SHP77 (cell line): ENCODE measurements around the gene PAM16.

ENCODE experiments used
- DNase-seq, 2 experiments: peaks; one replicate each; lab custom pipeline; 2025; lab: John Stamatoyannopoulos, UW

Gene PAM16

DNA sequence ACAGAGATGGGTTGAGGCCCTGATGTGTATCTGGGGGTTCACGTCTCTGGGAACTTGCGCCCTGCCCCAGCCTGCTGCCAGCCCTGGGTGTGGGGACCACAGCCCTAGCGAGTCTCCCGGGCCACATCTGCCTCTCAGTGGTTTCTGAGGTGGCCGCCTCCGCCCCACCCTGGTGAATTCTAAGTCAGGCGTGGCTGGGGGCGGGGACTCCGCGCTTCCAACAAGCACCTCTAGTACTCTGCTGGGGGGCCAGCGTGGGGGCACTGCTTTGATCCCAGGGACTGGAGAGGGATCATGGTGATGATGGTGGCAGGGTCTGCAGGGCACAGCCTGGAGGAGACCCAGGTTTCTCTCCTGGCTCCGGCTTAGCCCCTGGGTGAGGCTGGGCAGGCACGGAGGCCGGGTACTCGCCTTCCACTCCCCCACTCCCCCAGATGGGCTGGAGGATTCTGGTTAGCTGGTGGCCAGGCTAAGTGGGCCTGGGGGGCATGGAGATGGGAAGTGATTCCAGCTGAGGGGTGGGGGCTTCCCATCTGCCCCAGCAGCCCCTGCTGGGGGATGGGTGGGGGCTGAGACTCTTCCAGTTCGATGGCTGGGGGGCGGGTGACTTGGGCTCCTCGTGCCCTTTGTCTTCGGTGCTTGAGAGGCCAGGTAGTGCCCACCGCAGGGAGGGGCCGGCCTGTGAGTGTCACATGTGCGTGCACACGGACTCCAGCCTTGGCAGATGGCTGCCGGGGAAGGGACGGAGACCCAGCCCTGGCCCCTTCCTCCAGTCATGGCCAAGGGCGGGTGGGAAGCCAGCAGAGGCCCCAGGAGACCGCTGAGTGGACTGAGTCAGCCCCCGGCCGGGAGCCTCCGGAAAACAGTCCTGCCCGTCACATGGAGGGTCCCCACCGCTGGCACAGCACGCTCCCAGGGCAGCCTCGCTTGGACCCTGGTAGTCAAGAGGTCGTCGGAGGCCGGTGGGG lies 31.4 kb downstream of the PAM16 start:
- DNase-seq = no peak

DNA sequence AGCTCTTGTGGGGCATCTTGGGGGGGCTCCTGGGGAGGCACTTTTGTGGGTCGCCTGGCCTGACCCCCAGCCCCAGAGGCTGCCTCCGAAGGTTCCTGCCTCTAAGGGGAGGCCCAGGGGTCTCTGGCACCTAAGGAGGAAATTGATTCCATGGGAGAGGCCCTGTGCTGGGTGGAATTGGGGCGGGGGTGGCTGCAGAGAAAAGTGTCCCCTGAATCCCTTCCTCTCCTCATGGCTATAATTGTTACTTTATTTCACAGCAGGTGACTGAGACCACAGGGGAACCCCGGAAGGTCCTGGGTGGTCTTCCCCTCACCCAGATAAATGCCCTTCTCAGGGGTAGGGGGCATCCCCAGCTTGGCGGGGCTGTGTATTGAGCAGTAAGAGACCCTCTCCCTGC lies 32.2 kb downstream of the PAM16 start:
- no peak for DNase-seq

DNA sequence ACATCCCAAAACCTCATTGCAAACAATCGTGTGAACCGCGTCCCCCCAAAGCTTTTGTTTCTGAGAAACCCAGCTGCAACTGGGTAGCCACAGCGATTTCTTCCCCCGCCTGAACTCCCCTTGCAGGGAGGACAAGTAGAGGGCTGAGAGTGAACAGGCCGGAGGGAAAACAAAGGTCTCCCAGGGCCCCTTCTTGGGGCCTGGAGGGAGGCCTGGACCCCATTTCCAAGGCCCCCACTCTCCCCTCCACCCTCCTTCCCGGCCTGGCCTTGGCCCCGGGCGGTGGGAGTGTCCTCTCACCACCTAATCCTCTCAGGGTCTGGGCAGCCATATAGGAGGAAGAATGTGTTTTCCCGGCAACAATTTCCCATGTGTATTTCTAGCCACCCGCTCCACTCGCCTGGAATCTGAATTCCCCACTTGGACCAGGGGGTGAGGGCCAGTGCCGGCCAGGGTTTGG lies 32.6 kb downstream of the PAM16 start:
- no peak for DNase-seq

DNA sequence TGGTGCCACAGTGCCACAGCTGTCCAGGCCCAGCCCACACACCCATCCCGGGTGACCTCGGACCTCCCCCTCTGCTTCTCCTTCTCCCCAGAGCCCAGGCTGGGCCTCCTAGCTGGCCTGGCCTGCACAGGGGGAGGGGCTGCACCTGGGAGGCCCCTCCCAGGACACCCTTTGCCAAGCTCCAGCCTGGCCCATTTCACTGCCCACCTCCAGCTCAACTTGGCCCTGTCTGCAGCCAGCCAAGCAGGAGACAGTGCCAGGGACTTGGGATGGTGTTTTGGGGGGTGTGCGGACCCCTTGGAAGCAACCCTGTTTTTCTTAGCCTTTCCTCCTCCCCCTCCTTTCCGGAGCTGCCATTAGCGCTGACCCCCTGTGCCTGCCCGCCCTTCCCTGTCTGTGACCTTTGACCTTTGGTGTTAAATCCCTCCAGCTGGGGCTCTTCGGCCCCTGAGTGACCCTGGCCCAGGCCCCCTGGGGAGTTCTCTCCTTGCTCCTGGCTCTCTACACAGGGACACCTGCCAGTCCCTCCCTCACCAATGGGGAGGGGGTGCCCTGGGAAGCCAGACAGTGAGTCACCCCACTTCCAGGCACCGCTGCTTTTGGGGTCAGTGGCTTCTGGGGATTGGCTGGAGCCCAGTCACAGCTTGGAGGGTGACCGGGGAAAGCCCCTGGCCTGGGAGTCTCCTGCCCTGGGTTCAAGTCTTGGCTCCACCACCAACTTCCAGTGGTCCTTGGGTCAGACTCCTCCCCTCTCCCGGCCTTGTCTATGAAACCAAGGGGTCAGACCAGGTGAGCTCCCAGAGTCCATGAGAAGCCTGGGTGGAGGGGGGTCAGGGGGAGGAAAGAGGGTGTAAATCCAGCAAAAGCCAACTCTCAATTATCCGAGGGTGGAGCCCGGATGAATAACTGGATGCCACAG lies 33.3 kb downstream of the PAM16 start:
- no peak for DNase-seq

DNA sequence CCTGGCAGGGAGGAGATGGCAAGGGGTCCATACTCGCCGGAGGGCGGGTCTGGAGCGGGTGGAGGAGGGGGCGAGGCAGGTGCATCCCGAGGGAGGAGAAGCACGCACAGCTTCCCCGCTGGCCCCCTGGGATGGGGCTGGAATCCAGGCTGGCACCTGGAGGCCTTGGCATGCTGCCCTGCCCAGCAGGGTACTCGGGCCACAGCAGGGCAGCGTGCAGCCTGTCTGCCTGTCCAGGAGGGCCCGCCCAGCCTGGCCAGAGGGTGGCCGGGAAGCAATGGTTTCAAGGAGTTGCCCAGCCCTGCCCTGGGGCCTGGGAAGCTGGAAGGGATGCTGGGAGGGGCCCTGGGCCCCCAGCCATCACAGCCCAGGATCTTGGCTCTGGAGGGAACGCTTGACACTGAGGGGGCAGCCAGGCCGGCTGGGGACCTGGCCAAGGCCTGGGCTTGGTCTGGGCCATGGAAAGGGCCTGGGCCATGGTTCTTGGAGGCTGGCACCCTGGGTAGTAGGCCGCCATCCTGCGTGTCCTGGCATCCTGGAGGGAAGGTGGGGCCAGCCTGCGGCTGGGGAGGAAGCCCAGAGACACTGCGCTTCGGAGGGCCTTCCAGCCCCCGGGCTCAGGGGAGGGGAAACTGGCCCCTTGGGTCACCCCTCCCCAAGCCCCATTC lies 34.1 kb downstream of the PAM16 start:
- DNase-seq = peak in 1 of 2 experiments; percentile 66

DNA sequence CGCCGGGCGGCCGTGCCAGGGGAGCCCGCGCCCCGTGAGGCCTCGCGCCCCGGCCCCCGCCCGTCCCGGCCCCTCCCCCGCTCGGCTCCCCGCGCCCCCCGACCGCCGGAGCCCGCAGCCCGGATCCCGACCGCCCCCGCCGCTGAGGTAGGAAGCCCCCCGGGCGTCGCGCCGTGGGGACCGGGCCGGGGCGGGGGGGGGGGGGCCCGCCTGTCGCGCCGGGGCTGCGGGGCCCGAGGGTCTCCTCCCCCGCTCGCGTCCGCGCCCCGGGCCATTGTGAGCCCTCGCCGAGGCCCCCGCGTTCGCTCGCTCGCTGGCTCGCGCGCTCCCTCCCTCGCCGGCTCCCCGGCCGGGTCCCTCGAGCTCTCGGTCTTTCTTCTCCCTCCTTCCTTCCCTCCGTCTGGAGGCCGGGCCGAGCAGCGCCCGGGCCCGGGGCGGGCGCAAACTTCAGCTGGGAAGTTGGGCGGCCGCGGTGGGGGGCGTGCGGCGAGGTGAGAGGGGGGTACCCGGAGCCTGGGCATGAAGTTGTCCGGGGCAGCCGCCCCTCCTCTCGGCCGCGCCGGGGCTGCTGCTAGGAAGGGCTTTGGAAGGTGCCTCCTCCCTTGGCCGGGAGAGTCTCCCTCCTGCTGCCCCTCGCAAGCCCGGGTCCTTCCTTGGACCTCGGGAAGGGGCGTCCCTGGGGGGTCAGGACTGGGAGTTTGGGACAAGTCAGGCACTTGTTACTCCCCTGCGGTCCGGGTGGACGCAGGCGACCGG lies 34.8 kb downstream of the PAM16 start:
- peak in 1 of 2 experiments; percentile 43 for DNase-seq

DNA sequence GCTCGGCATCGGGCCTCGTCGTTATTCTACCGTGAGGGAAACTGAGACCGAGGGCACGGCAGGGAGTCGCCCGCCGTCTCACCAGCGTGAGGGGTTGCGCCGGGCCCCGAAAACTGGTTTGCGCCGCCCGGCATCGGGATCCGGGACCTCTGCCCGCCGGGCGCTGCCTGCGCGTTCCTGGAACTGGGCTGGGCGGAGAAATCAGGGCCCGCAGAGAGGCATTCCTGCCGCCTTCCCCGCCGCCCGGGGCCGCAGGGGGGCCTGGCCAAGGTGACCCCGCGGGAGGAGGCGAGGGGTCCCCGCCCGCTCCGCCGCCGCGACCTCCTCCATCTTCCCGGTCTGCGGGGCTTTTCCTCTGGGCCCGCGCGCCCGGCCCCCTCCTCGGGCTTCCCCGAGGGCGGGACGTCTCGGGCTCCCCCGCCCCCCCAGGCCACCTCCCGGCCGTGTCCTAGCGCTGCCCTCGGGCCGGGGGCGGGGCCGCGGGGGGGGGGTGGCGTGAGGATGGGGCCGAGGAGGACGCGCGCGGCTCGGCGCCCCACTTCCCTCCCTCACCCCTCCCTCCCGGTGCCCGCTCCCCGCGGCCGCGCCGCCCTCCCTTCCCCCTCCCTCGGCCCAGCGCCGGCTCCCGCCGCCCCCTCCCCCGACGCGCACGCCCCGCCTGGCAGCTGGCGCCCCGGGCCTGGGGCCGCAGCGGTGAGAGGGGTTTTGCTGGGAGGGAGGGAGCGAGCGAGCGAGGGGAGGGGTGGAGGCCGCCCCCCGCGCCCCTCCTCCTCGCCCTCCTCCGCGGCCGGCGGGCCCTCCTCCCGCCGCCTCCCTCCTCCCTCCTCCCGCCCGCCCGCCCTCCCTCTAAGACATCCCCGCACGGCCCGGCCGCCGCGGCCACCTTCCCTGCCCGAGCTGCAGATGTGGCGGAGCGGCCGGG lies 35.7 kb downstream of the PAM16 start, which contains the start of gene GLIS2:
Gene GLIS2 (plus strand): TSS at position 882 of the 922 bp plus-strand sequence. CDS start 16,214 bp downstream, outside the sequence.
- DNase-seq = peak; percentile 69 to 70

DNA sequence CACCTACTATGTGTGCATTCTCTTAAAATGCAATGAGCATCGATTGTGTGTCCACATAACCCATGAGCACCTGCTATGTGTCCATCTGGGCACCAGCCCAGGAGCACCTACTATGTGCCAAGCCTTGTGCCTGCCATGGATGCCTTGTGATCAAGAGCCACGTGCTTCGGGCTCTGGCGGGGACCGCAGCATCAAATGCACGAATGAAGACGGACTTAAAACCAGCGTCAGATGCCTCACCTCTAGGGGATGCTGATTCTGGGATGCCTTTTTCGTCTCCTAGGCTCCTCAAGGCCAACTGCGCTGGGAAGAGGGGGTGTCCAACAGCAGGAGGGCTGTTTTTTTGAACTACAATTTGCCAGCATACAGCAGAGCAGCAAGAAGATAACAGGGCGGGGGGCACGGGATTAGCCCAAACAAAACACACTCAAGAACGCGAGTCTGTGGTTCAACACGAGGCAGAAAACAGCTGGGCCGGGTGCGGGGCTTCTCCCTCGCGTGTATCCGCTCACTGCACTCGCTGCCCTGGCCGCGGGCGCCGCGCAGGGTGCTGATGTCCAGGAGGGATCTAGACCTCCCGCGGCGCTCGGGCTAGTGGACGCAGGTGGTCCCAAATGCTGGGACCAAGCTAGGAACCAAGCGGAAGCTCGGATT lies 36.5 kb downstream of the PAM16 start:
- DNase-seq = peak in 1 of 2 experiments; percentile 46

DNA sequence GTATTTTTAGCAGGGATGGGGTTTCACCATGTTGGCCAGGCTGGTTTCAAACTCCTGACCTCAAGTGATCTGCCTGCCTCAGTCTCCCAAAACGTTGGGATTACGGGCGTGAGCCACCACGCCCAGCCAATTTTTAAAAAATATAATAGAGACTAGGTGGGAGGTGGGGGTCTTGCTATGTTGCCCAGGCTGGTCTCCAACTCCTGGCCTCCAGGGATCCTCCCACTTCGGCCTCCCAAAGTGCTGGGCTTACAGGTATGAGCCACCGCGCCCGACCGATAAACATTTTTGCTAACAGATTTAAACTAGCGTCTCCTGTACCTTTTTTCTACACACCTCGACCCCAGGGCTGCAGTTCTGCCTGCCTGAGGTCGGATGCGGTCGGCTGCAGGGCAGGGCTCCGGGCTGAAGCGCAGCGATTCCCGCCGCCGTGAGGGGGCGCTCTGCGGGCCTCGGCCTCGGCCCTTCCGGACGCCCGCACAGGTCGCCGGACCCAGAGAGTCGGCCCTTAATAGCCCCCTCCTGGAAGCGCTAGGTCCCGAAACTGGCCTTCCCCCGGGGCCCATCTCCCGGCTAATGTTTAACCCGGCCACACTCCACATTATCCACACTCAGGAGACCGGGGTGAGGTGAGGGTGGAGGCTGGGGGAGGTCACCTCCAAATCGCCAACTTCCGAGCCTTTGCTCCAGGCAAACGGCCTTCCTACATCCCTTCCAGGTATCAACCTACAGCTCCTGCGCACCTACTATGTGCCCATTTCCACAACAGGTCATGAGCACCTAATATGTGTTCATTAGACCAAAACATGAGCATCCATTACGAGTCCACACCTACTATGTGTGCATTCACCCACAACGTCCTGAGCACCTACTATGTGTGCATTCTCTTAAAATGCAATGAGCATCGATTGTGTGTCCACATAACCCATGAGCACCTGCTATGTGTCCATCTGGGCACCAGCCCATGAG lies 37.3 kb downstream of the PAM16 start:
- peak in 1 of 2 experiments; percentile 25 for DNase-seq

DNA sequence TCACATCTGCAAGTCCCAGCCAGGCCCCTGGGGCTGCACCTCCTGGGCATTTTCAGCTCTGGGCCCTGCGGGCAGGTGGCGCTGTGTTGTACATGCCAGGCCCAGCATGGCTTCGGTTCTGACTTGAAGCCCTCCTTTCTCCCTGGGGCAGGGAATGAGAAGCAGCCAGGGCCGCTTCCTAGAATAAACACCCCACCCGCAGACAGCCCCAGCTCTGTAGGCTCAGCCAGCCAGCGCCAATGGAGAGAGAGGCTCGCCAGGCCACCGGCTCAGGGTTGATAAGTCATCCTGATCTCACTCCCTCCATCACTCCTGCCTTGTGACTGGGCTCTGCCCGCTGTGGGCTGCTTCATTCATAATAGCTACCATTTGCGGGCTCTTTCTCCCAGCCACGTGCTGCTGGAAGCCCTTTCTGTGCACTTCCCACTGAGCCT lies 41.3 kb downstream of the PAM16 start:
- peak; percentile 62 to 70 for DNase-seq

DNA sequence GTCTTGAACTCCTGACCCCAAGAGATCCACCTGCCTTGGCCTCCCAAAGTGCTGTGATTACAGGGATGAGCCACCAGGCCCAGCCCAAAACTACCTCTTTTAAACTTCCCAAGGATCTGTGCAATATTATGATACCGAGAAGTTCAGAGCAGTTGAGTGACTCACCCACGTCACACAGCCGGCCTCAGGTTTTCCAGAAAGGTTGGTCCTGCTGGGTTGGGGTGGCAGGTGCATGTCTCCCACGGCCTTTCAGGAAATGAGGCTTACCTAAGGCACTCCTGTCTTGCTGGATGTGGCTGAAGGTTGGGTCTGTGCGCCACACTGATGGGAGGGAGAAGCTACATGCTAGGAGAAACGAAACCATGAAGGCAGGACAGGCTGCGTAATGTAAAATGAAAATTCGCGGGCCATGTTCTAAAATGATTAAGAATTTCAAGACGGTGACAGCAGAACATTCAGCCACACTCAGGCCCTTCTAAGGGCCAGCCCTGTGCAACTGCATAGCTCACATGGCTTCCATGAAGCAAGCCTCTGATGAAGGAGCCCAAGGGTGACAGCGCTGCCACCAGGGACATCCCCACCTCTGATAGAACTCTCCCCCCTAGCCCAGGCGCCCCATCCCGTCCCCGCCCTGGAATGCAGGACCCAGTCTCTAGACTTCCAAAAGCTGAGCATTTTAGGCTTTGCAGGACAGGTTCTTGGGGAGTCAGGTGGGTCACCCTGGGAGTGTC lies 41.9 kb downstream of the PAM16 start:
- DNase-seq = no peak

DNA sequence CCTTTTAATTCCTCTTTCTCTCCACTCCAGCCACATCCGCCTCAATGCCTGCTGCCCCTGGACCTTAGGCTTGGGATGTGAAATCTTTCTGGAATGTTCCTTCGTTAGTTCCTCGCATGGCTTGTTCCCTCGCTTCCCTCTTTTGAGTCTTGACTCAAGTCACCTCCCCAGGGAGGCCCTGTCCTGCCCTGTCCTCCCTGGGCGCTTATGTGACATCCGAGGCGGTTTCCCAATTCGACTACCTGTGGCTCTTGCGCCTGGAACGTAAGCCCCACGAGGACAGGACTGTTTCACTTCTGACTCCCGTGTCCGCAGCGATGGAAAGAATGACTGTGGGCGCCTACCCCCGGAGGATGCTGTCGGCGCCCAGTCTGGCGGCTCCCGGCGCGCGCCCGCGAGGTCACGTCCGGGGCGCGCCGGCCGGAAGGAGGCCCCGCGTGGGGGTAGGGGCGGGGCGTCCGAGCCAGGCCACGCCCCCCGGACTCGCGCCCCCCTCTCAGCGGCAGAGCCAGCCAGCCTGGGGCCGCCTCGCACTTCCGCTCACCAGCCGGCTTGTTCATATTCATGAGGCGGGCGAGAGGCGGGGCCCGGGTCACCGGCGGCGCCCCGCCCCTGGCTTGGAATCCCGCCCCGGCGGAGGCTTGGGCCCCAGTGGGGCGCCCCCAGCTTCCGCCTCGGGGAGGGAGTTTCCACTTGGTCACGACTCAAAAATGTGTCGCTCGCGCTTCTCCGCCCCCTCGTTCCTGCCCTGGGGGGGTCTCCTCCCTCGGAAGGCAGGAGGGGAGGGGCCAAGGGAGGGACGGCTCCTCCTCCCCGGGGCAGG lies 43.7 kb downstream of the PAM16 start:
- DNase-seq = peak; percentile 89 to 90

DNA sequence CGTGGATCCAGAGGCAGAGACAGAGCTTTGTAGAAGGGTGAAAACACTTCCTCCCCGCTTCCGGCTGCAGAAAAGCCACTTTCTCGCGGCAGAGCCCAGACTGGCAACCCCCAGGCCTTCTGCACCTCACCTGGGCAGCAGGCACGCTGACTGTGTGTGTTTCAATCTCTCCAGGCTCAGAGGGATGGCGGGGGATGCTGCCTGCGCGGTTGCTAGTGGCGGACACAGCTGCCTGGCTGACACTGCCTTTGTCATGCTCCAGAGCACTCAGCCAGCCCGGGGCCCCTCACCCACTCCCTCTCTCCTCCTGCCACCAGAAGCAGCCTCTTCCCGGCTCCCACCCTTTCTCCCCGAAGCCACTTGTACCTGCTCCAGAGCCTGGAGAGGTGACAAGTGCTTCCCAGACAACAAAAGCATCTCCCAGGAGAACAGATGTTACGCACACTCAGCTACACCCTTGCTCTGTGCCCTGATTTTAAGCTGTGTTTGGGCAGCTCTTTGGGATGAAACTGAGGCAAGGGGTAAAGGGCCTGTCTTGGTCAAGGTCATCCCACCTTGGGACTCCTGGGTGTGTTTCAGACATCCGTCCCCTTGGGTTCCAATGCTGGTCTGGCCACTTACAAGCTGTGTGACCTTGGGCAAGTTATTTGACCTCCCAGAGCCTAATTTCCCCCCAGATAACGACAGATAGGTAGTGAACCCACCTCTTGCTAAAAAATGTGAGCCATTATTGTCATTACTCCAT lies 44.5 kb downstream of the PAM16 start:
- peak in 1 of 2 experiments; percentile 40 for DNase-seq

DNA sequence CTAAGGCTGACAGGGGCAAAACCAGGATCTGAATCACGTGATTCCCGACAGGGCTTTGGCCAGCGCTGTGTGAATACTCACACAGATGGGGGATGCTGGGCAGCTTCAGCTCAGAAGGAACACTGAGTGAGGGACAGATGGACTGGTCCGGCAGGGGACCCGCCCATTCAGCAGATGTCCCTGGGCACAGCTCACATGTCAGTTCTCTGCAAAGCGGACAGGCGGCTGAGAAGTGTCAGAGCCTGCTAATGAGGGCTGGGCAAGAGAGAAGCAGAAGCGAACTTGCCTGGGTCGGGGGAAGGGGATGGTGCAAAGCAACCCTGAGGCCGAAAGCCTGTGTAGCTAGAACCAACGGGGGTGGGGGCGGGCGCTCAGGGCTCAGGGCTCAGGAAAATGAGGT lies 47.1 kb downstream of the PAM16 start:
- DNase-seq = no peak

DNA sequence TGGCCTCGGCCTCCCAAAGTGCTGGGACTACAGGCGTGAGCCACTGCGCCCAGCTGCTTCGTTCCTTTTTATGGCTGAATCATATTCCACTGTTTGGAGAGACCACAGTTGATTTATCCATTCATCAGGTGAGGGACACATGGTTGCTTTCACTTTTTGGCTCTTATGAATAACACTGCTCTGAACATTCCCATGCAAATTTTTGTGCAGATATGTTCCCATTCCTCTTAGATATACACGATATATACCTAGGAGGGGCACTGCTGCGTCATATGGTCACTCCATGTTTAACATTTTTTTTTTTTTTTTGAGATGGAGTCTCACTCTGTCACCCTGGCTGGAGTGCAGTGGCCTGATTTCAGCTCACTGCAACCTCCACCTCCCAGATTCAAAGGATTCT lies 49.2 kb downstream of the PAM16 start:
- no peak for DNase-seq

DNA sequence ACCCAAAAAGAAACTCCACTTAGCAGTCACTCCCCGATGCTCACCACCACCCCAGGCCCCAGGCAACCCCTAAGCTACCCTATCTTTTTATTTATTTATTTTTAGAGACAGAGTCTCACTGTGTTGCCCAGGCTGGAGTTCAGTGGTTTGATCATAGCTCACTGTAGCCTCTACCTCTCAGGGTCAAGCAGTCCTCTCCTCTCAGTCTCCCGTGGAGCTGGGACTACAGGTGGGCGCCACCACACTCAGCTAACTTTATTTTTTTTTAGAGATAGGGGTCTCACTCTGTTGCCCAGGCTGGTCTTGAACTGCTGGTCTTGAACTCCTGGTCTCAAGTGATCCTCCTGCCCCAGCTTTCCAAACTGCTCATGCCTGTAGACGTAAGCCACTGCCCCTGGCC lies 49.9 kb downstream of the PAM16 start:
- no peak for DNase-seq
